ENCODE measurements around the gene GRB7.

GRCh38 chr17:39787743-39788484 is 50.2 kb downstream of the GRB7 start:
- TF ChIP-seq CTCF (IDR thresholded peaks at IDR 0.05; ENCODE audit: insufficient read depth, low read length, poor library complexity, severe bottlenecking) (no peak), EZH2phosphoT487 (conservative IDR thresholded peaks at IDR 0.05; ENCODE audit: low read length) (no peak)
